ENCODE data around the gene PKD1L1.
"Not testable (repeated sequence)": the region's sequence is repeated elsewhere in the genome, so short reads cannot be mapped to it uniquely, and the experiment has no call there.

The PKD1L1 gene

GRCh38 chr7:47813620-47814260 is 134.5 kb downstream of the PKD1L1 start:
- no peak for DNase-seq

- no peak for DNase-seq
Measured at GRCh38 chr7:47812429-47813136, 135.7 kb downstream of the PKD1L1 start.

- no peak for DNase-seq
Measured at GRCh38 chr7:47811632-47812380, 136.5 kb downstream of the PKD1L1 start.

GRCh38 chr7:47809387-47809786 is 138.9 kb downstream of the PKD1L1 start:
- DNase-seq: no peak

- no peak for DNase-seq
Measured at GRCh38 chr7:47808321-47808720, 139.9 kb downstream of the PKD1L1 start.

- DNase-seq: no peak
Measured at GRCh38 chr7:47807756-47808155, 140.5 kb downstream of the PKD1L1 start.

GRCh38 chr7:47807126-47807525 is 141.1 kb downstream of the PKD1L1 start:
- DNase-seq: no peak

GRCh38 chr7:47806701-47807103 is 141.6 kb downstream of the PKD1L1 start:
- no peak for DNase-seq

- DNase-seq: no peak
Measured at GRCh38 chr7:47804767-47805545, 143.3 kb downstream of the PKD1L1 start.

GRCh38 chr7:47803846-47804245 is 144.4 kb downstream of the PKD1L1 start:
- DNase-seq: no peak

GRCh38 chr7:47803025-47803424 is 145.2 kb downstream of the PKD1L1 start:
- no peak for DNase-seq

GRCh38 chr7:47801423-47801822 is 146.8 kb downstream of the PKD1L1 start:
- DNase-seq: no peak

GRCh38 chr7:47799524-47799923 is 148.7 kb downstream of the PKD1L1 start:
- no peak for DNase-seq

GRCh38 chr7:47796347-47796746 is 151.9 kb downstream of the PKD1L1 start:
- DNase-seq: no peak

GRCh38 chr7:47795631-47796030 is 152.6 kb downstream of the PKD1L1 start:
- no peak for DNase-seq

GRCh38 chr7:47795126-47795525 is 153.1 kb downstream of the PKD1L1 start:
- DNase-seq: not testable (repeated sequence)

- DNase-seq: no peak
Measured at GRCh38 chr7:47794016-47794415, 154.2 kb downstream of the PKD1L1 start.

- not testable (repeated sequence) for DNase-seq
Measured at GRCh38 chr7:47793186-47793585, 155.1 kb downstream of the PKD1L1 start.

GRCh38 chr7:47792521-47793121 is 155.6 kb downstream of the PKD1L1 start:
- no peak for DNase-seq

GRCh38 chr7:47791682-47792081 is 156.6 kb downstream of the PKD1L1 start:
- no peak for DNase-seq

- no peak for DNase-seq
Measured at GRCh38 chr7:47788083-47788482, 160.2 kb downstream of the PKD1L1 start.

- no peak for DNase-seq
Measured at GRCh38 chr7:47787249-47788069, 160.8 kb downstream of the PKD1L1 start.
